Measurements from ENCODE around the gene ZSCAN1.

The ZSCAN1 gene

DNA sequence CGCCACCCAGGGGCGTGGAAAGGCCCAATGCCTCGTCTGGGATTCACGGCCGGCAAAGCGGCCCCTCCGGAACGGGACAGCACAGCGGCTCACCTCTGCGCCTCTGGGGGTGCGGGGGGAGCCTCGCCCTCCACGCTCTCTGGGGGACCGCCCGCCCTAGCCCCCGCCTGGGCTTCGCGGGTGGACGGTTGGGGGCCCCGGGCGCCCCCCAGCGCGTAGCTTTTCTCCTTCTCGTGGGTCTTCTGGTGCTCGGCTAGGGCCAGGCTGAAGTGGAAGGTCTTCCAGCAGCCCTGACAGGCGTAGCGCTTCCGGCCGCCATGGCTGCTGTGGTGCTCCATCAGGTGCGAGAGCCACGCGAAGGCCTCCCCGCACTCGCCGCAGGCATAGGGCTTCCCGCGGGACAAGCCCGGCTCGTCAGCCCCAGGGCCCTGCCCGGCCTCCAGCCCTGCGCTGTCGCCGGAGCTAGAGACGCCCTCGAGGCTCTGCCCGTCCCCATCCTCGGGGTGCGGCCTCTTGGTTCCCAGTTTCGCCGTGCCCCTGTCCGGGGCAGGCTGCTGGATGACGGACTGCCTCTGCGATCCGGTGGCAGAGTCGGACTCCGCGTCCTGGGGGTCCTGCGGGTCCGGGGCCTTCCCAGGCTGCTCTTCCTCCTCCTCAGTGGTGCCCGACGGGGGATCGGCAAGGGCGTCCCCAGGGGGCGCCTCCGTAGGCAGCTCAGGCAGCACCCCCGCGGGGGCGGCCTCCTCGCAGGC, 50.9 kb downstream of the ZSCAN1 start:
- Mint-ChIP-seq H3K36me3 (ENCODE audit: low read depth) (peaks cover 64% of the 10 kb centered on the region), H3K27me3 (no peaks in the 10 kb centered on the region)

DNA sequence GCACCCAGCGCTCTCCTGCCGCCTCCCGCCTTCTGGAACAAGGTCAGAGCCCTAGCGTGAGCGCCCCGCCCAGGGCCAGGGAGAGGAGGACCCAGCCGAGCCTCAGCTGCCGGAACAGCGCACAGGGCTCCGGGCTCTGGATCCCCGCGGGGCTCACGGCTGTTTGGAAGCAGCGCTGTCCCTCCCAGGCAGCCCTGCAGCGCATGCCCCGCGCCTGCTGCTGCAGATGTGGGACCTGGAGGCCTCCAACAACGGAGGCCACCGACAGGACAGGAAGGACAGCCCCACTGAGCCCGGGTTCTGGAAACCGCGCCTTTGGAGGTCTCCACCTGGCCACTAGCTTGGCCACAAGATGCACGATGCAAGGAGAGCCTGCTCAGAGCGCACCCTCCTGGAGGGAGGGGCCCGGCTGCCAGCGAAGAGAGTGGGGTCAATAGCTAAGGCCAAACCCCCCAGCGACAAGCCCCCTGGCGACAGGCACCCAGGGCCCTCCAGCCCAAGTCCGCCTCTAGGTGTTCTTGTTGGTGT, 51.6 kb downstream of the ZSCAN1 start:
- H3K9me3 Mint-ChIP-seq = peaks cover 43% of the 10 kb centered on the region
- no peak for DNase-seq
- H3K4me1 Mint-ChIP-seq (ENCODE audit: low read depth) = no peaks in the 10 kb centered on the region
- H3K4me3 Mint-ChIP-seq = no peak overlapping the region
- H3K27ac Mint-ChIP-seq = no peak overlapping the region
- no peaks in the 10 kb centered on the region for H3K27me3 Mint-ChIP-seq
- H3K36me3 Mint-ChIP-seq (ENCODE audit: low read depth) = peaks cover 66% of the 10 kb centered on the region

More for the DNA sequence above, 50.9 kb downstream of the ZSCAN1 start:
- H3K27ac Mint-ChIP-seq = no peak overlapping the region
- no peaks in the 10 kb centered on the region for H3K4me1 Mint-ChIP-seq (ENCODE audit: low read depth)
- no peak for DNase-seq
- peaks cover 46% of the 10 kb centered on the region for H3K9me3 Mint-ChIP-seq
- no peak overlapping the region for H3K4me3 Mint-ChIP-seq

DNA sequence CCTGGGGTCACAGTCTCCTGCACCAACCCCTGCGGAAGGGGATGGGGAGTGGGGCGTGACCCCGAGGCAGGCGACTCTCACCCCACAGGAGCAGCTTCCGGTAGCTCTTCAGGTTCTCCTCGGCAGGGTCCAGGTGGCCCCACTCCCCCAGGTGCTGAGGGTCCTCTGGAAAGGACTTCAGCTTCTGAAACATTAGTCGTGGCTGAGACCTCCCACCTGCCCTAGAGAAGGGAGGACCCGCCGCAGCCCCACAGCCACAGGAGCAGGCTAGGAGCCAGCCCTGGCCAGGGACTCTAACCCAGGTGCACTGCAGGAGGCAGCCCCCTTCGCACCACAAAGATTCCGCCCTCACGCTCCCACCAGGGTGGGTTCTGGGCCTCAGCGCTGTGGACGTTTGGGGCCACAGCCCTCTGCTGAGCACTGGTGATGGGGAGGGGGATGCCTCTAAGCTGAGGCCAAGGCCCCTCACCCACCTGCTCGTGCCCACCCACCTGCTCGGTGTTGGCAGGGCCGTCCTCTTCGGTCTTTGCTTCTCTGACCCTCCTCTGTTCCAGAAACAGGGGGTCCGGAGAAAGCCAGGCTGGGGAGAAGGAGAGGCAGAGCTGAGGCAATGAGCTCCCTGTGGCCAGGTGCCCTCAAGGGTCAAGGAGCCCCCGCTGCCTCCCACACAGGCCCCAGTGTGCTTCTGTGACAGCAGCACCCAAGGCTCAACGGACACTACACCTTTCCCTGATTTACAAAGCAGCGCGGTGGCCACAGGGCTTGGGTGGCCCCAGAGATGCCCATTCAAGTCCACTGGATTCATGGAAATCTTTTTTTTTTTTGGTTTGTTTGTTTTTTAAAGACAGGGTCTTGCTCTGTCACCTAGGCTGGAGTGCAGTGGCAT, 53.2 kb downstream of the ZSCAN1 start:
- H3K4me1 Mint-ChIP-seq (ENCODE audit: low read depth) = no peaks in the 10 kb centered on the region
- peaks cover 37% of the 10 kb centered on the region for H3K9me3 Mint-ChIP-seq
- H3K27ac Mint-ChIP-seq = no peak overlapping the region
- H3K4me3 Mint-ChIP-seq = no peak overlapping the region
- H3K36me3 Mint-ChIP-seq (ENCODE audit: low read depth) = peaks cover 66% of the 10 kb centered on the region
- no peak for DNase-seq
- H3K27me3 Mint-ChIP-seq = no peaks in the 10 kb centered on the region

DNA sequence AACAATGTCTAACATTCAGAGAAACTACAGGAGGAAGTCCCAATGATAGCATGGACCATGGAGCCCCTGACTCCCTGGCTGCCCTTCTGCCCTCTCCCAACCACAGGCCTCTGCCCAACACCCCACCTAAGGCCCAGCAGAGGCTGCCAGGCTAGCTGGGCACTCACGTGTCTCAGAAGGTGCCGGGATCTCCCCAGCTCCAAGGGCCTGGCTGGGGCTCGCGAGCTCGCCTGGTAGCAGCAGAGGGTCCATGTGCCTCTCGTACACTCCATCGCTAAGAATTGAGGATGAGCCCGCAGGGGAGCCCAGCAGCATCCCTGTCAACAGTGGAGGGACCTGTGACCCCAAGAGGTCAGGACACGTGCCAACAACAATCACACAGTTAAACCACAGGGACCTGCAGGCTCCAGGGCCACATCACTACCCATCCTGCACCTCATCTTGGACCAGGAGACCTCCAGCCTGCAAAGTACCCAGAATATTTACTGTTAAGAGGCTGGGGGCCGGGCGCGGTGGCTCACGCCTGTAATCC, 54.8 kb downstream of the ZSCAN1 start:
- no peak for DNase-seq
- H3K4me1 Mint-ChIP-seq (ENCODE audit: low read depth) = no peaks in the 10 kb centered on the region
- H3K36me3 Mint-ChIP-seq (ENCODE audit: low read depth) = peaks cover 66% of the 10 kb centered on the region
- H3K4me3 Mint-ChIP-seq = no peak overlapping the region
- H3K9me3 Mint-ChIP-seq = peaks cover 40% of the 10 kb centered on the region
- no peaks in the 10 kb centered on the region for H3K27me3 Mint-ChIP-seq
- H3K27ac Mint-ChIP-seq = no peak overlapping the region

DNA sequence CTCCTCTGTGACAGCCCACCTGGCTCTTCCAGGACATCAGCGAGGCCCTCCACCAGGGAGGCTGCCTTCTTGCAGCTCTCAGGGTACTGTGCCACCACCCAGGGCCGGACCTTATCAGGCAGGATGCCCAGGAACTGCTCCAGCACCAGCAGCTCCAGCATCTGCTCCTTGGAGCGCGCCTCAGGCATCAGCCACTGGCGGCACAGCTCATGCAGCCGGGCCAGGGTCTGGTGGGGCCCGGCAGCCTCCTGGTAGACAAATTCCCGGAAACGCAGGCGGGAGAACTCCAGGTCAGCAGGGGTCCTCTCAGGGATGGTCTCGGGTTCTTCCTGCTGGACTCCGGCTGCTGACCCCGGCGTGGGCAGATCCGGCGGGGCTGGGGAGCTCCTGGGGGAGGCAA, 56.0 kb downstream of the ZSCAN1 start:
- Mint-ChIP-seq H3K9me3 (peaks cover 38% of the 10 kb centered on the region), H3K36me3 (ENCODE audit: low read depth) (peaks cover 66% of the 10 kb centered on the region)

DNA sequence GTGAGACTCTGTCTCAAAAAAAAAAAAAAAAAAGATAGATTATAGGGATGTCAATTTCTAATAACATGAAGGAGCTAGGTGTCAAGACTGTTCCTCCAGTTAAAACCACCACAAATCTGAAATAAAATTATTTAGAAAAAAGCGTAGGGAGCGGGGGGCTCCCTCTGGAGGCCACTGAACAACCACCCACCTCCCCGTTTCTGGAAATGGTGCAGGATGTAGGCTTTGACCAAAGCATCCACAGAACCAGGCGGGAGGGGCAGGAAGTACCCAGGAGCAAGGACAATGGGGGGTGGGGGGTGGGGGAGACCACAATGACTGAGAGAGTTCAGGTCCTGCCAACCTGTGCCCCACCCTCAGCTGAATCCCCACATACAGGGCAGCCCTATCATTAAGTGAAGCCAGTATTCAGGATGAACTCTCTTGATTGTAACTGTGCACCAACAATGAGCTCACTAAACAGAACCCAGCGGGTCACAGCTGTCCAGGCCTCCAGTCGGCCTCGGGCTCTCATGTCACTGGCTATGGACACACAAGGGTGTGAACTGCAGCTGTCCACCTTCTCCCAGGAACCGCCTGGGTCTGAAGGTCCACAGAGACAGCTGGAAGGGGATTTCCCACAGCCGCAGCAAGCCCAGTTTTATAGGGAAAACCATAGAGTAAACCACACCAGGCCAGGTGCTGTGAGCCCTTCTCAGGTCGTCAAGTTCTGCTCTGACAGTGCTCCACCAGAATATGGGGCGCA, 57.6 kb downstream of the ZSCAN1 start:
- H3K27ac Mint-ChIP-seq = no peak overlapping the region
- peaks cover 66% of the 10 kb centered on the region for H3K36me3 Mint-ChIP-seq (ENCODE audit: low read depth)
- DNase-seq = no peak
- H3K4me3 Mint-ChIP-seq = no peak overlapping the region
- H3K9me3 Mint-ChIP-seq = peaks cover 43% of the 10 kb centered on the region
- no peaks in the 10 kb centered on the region for H3K4me1 Mint-ChIP-seq (ENCODE audit: low read depth)
- no peaks in the 10 kb centered on the region for H3K27me3 Mint-ChIP-seq

More for the DNA sequence above, 56.0 kb downstream of the ZSCAN1 start:
- Mint-ChIP-seq H3K27ac (no peak overlapping the region), H3K4me1 (ENCODE audit: low read depth) (no peaks in the 10 kb centered on the region), H3K4me3 (no peak overlapping the region), H3K27me3 (no peaks in the 10 kb centered on the region)
- no peak for DNase-seq

DNA sequence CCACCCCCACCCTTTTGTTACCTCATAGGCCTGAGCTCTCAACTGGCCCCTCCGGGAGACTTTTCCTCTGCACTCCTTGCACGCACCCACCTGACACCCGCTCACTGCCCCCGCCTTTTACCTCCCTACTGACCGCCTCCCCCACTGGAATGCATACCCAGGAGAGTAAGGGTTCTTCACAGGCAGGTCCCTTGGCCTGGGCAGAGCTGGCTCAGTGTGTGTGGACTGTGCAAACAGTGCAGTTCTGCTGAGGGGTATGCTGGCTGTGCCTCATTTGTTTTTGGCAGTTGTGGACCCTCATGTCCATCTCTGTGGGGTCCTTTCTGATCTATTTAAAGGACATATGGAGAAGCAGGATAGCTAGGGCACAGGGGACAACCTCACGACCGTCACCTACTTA, 59.2 kb downstream of the ZSCAN1 start:
- H3K4me3 Mint-ChIP-seq = no peak overlapping the region
- H3K36me3 Mint-ChIP-seq (ENCODE audit: low read depth) = peaks cover 62% of the 10 kb centered on the region
- peaks cover 6% of the 10 kb centered on the region for H3K4me1 Mint-ChIP-seq (ENCODE audit: low read depth)
- no peak overlapping the region for H3K27ac Mint-ChIP-seq
- no peaks in the 10 kb centered on the region for H3K27me3 Mint-ChIP-seq
- DNase-seq = no peak
- H3K9me3 Mint-ChIP-seq = peaks cover 41% of the 10 kb centered on the region

DNA sequence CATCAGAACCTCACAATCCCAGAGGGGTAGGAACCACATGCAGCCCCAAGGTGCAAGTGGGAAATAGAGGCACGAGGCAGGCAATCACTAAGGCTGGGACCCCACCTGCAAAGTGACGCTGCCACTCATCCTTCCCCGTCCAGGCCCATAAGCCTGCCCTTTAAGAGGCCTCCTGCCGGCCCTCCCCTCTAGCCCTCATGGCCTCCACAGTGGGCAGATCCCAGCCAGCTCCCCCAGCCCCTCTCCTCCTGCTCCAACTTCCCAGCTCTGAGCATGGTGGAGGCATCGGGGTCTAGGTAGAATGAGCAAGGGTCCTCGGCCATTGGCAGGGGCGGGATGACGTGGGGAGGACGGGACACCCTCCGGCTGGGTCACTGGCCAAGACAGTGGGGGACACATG, 61.5 kb downstream of the ZSCAN1 start:
- Mint-ChIP-seq H3K27ac (no peak overlapping the region), H3K4me3 (no peak overlapping the region), H3K4me1 (ENCODE audit: low read depth) (peaks cover 12% of the 10 kb centered on the region), H3K27me3 (no peaks in the 10 kb centered on the region), H3K36me3 (ENCODE audit: low read depth) (peaks cover 56% of the 10 kb centered on the region), H3K9me3 (peaks cover 42% of the 10 kb centered on the region)
- no peak for DNase-seq

DNA sequence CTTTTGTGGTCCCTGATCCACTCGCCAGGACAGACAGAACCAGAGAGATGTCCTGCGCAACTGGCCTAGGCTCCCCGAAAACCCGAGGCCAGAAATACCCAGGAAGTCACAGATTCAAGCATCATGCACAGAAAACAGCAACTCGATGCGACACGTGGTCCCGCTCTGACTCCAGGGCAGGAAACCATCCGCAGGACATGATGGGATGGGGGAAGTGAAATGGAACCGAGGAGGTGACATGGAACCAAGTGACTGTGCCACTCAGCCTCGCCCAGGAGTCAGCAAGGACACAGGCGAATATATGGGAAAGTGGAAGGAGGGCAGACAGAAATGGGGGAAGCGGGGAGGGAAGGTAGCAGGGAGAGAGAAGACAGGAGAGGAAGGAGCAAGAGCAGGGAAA, 63.1 kb downstream of the ZSCAN1 start:
- DNase-seq = no peak
- H3K36me3 Mint-ChIP-seq (ENCODE audit: low read depth) = peaks cover 52% of the 10 kb centered on the region
- H3K4me3 Mint-ChIP-seq = peak overlapping the region; percentile 64
- no peak overlapping the region for H3K27ac Mint-ChIP-seq
- H3K9me3 Mint-ChIP-seq = peaks cover 37% of the 10 kb centered on the region
- H3K27me3 Mint-ChIP-seq = no peaks in the 10 kb centered on the region
- H3K4me1 Mint-ChIP-seq (ENCODE audit: low read depth) = peaks cover 12% of the 10 kb centered on the region

DNA sequence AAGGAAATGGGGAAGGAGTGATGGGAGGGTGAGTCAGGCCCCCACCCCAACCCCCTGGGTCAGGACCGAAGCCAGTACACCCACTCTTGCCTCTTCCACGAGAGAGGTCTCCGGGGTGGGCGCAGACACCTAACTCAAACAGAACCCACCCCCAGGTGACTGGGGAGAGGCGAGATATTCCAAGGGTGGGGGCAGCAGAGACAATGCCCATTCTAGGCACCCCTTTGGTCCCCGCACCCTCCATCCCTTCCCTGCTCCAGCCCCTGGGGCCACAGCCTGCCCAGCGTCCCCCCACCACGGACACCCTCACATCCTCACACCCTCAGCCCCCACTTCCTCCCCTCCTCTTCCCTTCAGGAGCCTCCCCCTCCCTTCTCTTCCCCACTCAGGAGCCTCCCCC, 63.5 kb downstream of the ZSCAN1 start:
- Mint-ChIP-seq H3K36me3 (ENCODE audit: low read depth) (peaks cover 49% of the 10 kb centered on the region), H3K4me3 (peak overlapping the region; percentile 64), H3K4me1 (ENCODE audit: low read depth) (peaks cover 12% of the 10 kb centered on the region), H3K27me3 (no peaks in the 10 kb centered on the region), H3K27ac (no peak overlapping the region), H3K9me3 (peaks cover 35% of the 10 kb centered on the region)
- no peak for DNase-seq

DNA sequence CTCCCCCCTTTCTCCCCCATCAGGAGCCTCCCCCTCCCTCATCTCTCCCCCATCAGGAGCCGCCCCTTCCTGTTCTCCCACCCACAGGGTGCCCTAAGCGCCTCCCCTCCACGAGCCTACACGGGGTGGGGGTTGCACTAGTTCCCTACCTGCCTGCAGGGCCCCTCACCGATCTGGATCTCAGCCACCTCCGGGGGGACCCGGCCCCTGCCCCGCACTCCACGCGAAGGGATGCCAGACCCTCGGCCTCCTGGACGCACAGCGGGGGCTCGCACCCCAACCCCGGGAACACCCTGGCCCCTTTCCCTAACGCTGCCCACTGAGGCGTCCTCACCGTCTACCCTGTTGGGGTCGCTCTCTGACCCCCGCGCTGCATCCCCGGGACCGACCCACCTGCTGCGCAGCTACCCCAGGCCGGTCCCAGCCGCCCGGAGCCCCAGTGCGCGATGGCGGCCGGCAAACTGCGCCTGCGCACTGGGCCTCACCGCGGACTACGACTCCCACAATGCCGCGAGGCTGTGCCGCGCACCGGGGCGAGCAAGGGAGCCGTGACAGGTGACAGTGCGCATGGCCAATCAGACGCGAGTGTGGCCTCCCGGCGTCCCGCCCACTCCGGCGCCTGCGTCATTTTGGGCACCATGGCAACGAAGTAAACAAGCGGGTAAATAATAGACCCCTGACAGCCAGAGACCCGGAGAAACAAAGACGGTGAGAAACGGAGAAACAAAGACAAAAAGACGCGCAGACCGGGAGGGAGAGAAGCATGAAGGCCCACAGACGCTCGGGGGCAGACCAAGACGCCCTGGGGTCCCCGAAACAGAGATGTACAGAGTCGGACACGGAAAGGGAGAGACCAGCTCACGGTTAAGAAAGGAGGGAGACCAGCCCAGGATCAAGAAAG, 64.2 kb downstream of the ZSCAN1 start, which contains the start of gene ZSCAN18:
ZSCAN18 (minus strand) TSS at position 451 of the 901 bp plus-strand sequence. CDS start 7,964 bp downstream, outside the sequence.
- H3K4me3 Mint-ChIP-seq = peak within 1 kb of the TSS; percentile 79
- peaks cover 51% of the 10 kb centered on the region for H3K36me3 Mint-ChIP-seq (ENCODE audit: low read depth)
- H3K9me3 Mint-ChIP-seq = peaks cover 36% of the 10 kb centered on the region

DNA sequence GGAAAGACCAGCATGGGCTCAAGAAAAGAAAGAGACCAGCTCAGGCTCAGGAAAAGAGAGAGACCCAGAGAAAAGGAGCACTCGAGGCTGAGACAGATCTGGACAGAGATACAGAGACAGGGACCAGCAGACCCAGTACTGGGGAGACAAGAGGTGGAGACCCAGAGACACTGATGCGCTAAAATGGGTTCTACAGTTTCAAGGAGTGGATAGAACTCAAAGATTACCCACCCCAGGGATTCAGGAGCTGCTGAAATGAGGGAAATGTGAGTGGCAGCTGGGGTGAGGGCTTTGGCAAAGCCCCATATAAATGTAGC, 64.8 kb downstream of the ZSCAN1 start:
- H3K4me3 Mint-ChIP-seq = peak overlapping the region; percentile 79
- peak overlapping the region; percentile 97 for H3K27ac Mint-ChIP-seq
- H3K4me1 Mint-ChIP-seq (ENCODE audit: low read depth) = peaks cover 12% of the 10 kb centered on the region
- peaks cover 36% of the 10 kb centered on the region for H3K9me3 Mint-ChIP-seq
- no peaks in the 10 kb centered on the region for H3K27me3 Mint-ChIP-seq
- DNase-seq = no peak
- peaks cover 53% of the 10 kb centered on the region for H3K36me3 Mint-ChIP-seq (ENCODE audit: low read depth)

More for the DNA sequence above, 64.2 kb downstream of the ZSCAN1 start, which contains the start of gene ZSCAN18:
- DNase-seq = peak; percentile 96
- Mint-ChIP-seq H3K27me3 (no peaks in the 10 kb centered on the region), H3K27ac (peak within 1 kb of the TSS; percentile 97), H3K4me1 (ENCODE audit: low read depth) (peaks cover 12% of the 10 kb centered on the region)
